ENCODE data around the gene CYB561.

Gene CYB561

DNA sequence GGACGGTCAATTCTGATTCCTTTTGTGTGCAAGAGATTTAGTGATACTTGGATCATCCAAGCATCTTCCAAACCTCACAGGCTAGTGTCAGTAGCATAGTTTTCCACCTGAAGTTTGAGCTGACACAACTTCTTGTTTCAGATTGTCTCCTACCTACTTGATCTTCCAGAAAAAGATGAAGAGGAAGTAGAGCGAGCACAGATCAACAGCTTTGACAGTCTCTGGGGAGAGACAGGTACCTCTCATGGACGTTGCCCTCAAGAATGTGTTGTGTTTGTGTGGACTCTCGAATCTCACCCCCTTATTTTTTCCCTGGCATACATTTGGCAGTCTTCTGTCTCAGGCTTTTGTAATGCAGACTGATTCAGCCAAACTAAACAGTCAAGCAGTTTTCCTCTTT, 47.4 kb downstream of the CYB561 start:
- no peak overlapping the region for H3K4me3 ChIP-seq (ENCODE audit: low read depth, low read length)
- POLR2A ChIA-PET: no interaction called here

DNA sequence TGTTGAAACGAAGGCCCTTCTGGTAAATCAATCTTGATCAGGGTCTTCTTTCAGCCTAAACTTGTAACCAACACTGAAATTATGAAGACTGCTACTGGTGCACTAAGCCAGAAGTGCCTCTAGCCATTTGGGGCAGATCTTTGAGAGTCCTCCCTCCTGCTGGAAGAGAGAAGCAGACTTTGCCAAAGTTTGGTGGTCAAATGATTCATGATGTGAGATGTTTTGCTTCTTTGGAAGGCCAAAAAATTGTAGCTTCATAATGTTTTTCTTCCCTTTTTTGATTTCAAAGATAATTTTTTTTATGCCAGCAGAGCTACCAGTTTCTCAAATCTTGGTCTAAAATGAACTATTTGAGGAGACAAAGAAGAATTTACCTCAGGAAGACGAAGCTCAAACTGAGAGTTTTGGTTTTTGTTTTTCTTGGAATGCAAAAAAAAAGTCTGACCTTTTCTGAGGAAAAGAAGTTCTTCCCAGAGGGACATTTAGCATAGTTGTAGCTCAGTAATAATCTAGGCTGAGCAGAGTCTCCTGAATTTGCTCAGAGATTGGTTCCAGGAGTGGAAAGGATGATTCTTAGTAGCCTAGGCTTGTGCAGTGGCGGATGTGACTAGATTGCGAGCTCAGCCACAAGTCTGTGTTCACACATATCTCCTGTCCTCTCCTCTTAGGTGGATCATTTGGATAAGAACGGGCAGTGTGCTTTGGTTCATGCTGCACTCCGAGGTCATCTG, 50.9 kb downstream of the CYB561 start:
- Histone ChIP-seq H3K4me1 (ENCODE audit: control insufficient read depth, insufficient read depth, low read length) (no peaks in the 10 kb centered on the region), H3K36me3 (ENCODE audit: control insufficient read depth in 2 of 2, insufficient read depth in 1 of 2, low read length in 2 of 2) (peaks cover 0 to 37% of the 10 kb centered on the region in 2 experiments; a peak in 1 of 3 replicates), H3K27ac (ENCODE audit: extremely low read depth, low read depth, low read length) (no peak overlapping the region), H3K4me3 (ENCODE audit: low read depth, low read length) (no peak overlapping the region), H3K9me3 (ENCODE audit: control insufficient read depth, insufficient read depth, low read depth, low read length) (no peaks in the 10 kb centered on the region)
- ChIA-PET POLR2A (no interaction called here), CTCF (interaction anchor here (0.6 to 4.2 kb wide), 4 partner anchors 12 to 609 kb away, joined by 3 to 33 read pairs (median 3); no protein-coding TSS in a partner anchor)
- TF ChIP-seq ZFP41 (tag by site-specific recombination; IDR thresholded peaks at IDR 0.05; ENCODE audit: borderline replicate concordance) (no peak), YY1 (tag by site-specific recombination; IDR thresholded peaks at IDR 0.05) (no peak), KLF9 (tag by site-specific recombination; IDR thresholded peaks at IDR 0.05; ENCODE audit: low read depth) (no peak), ZNF184 (tag by site-specific recombination; IDR thresholded peaks at IDR 0.05) (no peak), GFI1B (tag by site-specific recombination; IDR thresholded peaks at IDR 0.05) (no peak), ZNF324 (tag by site-specific recombination; IDR thresholded peaks at IDR 0.05) (no peak), ZNF768 (tag by site-specific recombination; IDR thresholded peaks at IDR 0.05) (no peak), ZNF221 (tag by site-specific recombination; IDR thresholded peaks at IDR 0.05; ENCODE audit: borderline replicate concordance) (no peak), ZNF174 (tag by site-specific recombination; IDR thresholded peaks at IDR 0.05) (no peak), ZNF791 (tag by site-specific recombination; IDR thresholded peaks at IDR 0.05) (no peak), ZNF132 (tag by site-specific recombination; IDR thresholded peaks at IDR 0.05; ENCODE audit: borderline replicate concordance) (no peak), ZNF548 (tag by site-specific recombination; IDR thresholded peaks at IDR 0.05) (no peak), ZNF747 (tag by site-specific recombination; IDR thresholded peaks at IDR 0.05) (no peak)
- TF ChIP-seq, protein P1, sequence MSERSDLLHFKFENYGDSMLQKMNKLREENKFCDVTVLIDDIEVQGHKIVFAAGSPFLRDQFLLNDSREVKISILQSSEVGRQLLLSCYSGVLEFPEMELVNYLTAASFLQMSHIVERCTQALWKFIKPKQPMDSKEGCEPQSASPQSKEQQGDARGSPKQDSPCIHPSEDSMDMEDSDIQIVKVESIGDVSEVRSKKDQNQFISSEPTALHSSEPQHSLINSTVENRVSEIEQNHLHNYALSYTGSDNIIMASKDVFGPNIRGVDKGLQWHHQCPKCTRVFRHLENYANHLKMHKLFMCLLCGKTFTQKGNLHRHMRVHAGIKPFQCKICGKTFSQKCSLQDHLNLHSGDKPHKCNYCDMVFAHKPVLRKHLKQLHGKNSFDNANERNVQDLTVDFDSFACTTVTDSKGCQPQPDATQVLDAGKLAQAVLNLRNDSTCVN (tag by site-specific recombination; optimal IDR thresholded peaks at IDR 0.05): no peak
- TF ChIP-seq, protein P2, sequence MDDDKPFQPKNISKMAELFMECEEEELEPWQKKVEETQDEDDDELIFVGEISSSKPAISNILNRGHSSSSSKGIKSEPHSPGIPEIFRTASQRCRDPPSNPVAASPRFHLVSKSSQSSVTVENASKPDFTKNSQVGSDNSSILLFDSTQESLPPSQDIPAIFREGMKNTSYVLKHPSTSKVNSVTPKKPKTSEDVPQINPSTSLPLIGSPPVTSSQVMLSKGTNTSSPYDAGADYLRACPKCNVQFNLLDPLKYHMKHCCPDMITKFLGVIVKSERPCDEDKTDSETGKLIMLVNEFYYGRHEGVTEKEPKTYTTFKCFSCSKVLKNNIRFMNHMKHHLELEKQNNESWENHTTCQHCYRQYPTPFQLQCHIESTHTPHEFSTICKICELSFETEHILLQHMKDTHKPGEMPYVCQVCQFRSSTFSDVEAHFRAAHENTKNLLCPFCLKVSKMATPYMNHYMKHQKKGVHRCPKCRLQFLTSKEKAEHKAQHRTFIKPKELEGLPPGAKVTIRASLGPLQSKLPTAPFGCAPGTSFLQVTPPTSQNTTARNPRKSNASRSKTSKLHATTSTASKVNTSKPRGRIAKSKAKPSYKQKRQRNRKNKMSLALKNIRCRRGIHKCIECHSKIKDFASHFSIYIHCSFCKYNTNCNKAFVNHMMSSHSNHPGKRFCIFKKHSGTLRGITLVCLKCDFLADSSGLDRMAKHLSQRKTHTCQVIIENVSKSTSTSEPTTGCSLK (tag by site-specific recombination; IDR thresholded peaks at IDR 0.05): no peak
- TF ChIP-seq, protein P3, sequence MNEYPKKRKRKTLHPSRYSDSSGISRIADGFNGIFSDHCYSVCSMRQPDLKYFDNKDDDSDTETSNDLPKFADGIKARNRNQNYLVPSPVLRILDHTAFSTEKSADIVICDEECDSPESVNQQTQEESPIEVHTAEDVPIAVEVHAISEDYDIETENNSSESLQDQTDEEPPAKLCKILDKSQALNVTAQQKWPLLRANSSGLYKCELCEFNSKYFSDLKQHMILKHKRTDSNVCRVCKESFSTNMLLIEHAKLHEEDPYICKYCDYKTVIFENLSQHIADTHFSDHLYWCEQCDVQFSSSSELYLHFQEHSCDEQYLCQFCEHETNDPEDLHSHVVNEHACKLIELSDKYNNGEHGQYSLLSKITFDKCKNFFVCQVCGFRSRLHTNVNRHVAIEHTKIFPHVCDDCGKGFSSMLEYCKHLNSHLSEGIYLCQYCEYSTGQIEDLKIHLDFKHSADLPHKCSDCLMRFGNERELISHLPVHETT (tag by site-specific recombination; IDR thresholded peaks at IDR 0.05): no peak

More for the DNA sequence above, 47.4 kb downstream of the CYB561 start:
- Histone ChIP-seq H3K9me3 (ENCODE audit: control insufficient read depth, insufficient read depth, low read depth, low read length) (no peaks in the 10 kb centered on the region), H3K4me1 (ENCODE audit: control insufficient read depth, insufficient read depth, low read length) (no peaks in the 10 kb centered on the region), H3K27ac (ENCODE audit: extremely low read depth, low read depth, low read length) (no peak overlapping the region), H3K36me3 (ENCODE audit: control insufficient read depth in 2 of 2, insufficient read depth in 1 of 2, low read length in 2 of 2) (peaks cover 0 to 35% of the 10 kb centered on the region in 2 experiments; a peak in 1 of 3 replicates)
- CTCF ChIA-PET: interaction anchor here (0.6 to 4.2 kb wide), 3 partner anchors 8 to 705 kb away, joined by 3 to 33 read pairs (median 3); no protein-coding TSS in a partner anchor
- no peak for TF ChIP-seq ZNF560 (tag by site-specific recombination; IDR thresholded peaks at IDR 0.05; ENCODE audit: borderline replicate concordance)
- TF ChIP-seq ZBTB1 (tag by site-specific recombination; IDR thresholded peaks at IDR 0.05): no peak
- TF ChIP-seq ZNF426 (tag by site-specific recombination; IDR thresholded peaks at IDR 0.05): no peak
- no peak for TF ChIP-seq KLF1 (tag by site-specific recombination; IDR thresholded peaks at IDR 0.05)
- no peak for TF ChIP-seq ZNF548 (tag by site-specific recombination; IDR thresholded peaks at IDR 0.05)
- no peak for TF ChIP-seq ZNF76 (tag by site-specific recombination; IDR thresholded peaks at IDR 0.05; ENCODE audit: borderline replicate concordance, low read depth)
- no peak for TF ChIP-seq ZBTB48 (tag by site-specific recombination; IDR thresholded peaks at IDR 0.05)
- no peak for TF ChIP-seq ZNF561 (tag by site-specific recombination; IDR thresholded peaks at IDR 0.05; ENCODE audit: borderline replicate concordance)
- no peak for TF ChIP-seq ZNF596 (tag by site-specific recombination; IDR thresholded peaks at IDR 0.05)
- no peak for TF ChIP-seq ZNF623 (tag by site-specific recombination; IDR thresholded peaks at IDR 0.05)
- TF ChIP-seq, protein P4, sequence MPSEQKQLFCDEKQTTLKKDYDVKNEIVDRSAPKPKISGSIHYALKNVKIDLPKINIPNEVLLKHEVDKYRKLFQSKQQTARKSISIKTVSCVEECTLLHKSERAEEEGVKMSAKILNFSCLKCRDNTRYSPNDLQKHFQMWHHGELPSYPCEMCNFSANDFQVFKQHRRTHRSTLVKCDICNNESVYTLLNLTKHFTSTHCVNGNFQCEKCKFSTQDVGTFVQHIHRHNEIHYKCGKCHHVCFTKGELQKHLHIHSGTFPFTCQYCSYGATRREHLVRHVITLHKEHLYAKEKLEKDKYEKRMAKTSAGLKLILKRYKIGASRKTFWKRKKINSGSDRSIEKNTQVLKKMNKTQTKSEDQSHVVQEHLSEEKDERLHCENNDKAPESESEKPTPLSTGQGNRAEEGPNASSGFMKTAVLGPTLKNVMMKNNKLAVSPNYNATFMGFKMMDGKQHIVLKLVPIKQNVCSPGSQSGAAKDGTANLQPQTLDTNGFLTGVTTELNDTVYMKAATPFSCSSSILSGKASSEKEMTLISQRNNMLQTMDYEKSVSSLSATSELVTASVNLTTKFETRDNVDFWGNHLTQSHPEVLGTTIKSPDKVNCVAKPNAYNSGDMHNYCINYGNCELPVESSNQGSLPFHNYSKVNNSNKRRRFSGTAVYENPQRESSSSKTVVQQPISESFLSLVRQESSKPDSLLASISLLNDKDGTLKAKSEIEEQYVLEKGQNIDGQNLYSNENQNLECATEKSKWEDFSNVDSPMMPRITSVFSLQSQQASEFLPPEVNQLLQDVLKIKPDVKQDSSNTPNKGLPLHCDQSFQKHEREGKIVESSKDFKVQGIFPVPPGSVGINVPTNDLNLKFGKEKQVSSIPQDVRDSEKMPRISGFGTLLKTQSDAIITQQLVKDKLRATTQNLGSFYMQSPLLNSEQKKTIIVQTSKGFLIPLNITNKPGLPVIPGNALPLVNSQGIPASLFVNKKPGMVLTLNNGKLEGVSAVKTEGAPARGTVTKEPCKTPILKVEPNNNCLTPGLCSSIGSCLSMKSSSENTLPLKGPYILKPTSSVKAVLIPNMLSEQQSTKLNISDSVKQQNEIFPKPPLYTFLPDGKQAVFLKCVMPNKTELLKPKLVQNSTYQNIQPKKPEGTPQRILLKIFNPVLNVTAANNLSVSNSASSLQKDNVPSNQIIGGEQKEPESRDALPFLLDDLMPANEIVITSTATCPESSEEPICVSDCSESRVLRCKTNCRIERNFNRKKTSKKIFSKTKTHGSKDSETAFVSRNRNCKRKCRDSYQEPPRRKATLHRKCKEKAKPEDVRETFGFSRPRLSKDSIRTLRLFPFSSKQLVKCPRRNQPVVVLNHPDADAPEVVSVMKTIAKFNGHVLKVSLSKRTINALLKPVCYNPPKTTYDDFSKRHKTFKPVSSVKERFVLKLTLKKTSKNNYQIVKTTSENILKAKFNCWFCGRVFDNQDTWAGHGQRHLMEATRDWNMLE (tag by site-specific recombination; conservative IDR thresholded peaks at IDR 0.05; ENCODE audit: low read depth): no peak
